Hepatocyte (in vitro differentiated cells): ENCODE results near the gene CDC7. TPM values are rescaled to one million over a fixed set of nuclear protein-coding genes. Genes with fewer than 3 reads are reported as not detected.
A peak's percentile ranks its signal among the peaks of the same experiment; 100 is the strongest.

Experiments
- DNase-seq: peaks from one replicate; pipeline ENCODE4 v3.0.0-alpha.2; 2016; ENCODE audit warnings: low spot score
- H2AFZ ChIP-seq: fragments of 200-600 bp; sonication (generic); 2 replicates; pipeline ENCODE4 v1.6.0; 2016; ENCODE audit warnings: antibody characterized with exemption, mild to moderate bottlenecking
- H3K27ac ChIP-seq: fragments of 200-600 bp; sonication (generic); 2 replicates; pipeline ENCODE4 v1.5.1; 2016; ENCODE audit warnings: mild to moderate bottlenecking
- H3K27me3 ChIP-seq: fragments of 200-600 bp; sonication (generic); 2 replicates; pipeline ENCODE4 v1.6.1; 2016
- H3K36me3 ChIP-seq: fragments of 200-600 bp; sonication (generic); replicated peaks from 2 replicates; pipeline ENCODE4 v1.5.1; 2016; ENCODE audit warnings: low read depth; ENCODE audit not compliant: insufficient read depth
- H3K4me1 ChIP-seq: fragments of 200-600 bp; sonication (generic); 2 replicates; pipeline ENCODE4 v1.5.1; 2016; ENCODE audit warnings: mild to moderate bottlenecking, moderate library complexity; ENCODE audit not compliant: insufficient read depth
- H3K4me2 ChIP-seq: fragments of 200-600 bp; sonication (generic); 2 replicates; pipeline ENCODE4 v1.6.0; 2016
- H3K4me3 ChIP-seq: fragments of 200-600 bp; sonication (generic); 2 replicates; pipeline ENCODE4 v1.5.1; 2016; ENCODE audit warnings: mild to moderate bottlenecking
- H3K79me2 ChIP-seq: fragments of 200-600 bp; sonication (generic); 2 replicates; pipeline ENCODE4 v1.6.0; 2017; ENCODE audit warnings: mild to moderate bottlenecking
- H3K9me2 ChIP-seq: fragments of 200-600 bp; sonication (generic); replicated peaks from 2 replicates; pipeline ENCODE4 v1.6.0; 2017; ENCODE audit warnings: mild to moderate bottlenecking; ENCODE audit not compliant: insufficient read depth
- H3K9me3 ChIP-seq: fragments of 200-600 bp; sonication (generic); 2 replicates; pipeline ENCODE4 v1.5.1; 2016; ENCODE audit warnings: low read depth, mild to moderate bottlenecking
- H4K20me1 ChIP-seq: fragments of 200-600 bp; sonication (generic); 2 replicates; pipeline ENCODE4 v1.6.0; 2016; ENCODE audit warnings: mild to moderate bottlenecking; ENCODE audit not compliant: insufficient read depth, poor library complexity, severe bottlenecking
- CTCF ChIP-seq: fragments of 200-600 bp; sonication (generic); IDR thresholded peaks from 2 replicates; pipeline ENCODE4 v1.5.1; 2016; ENCODE audit warnings: antibody characterized with exemption, mild to moderate bottlenecking; ENCODE audit not compliant: poor library complexity
- EZH2 ChIP-seq: fragments of 200-600 bp; sonication (generic); IDR thresholded peaks from 2 replicates; pipeline ENCODE4 v1.6.1; 2016; ENCODE audit warnings: antibody characterized with exemption, mild to moderate bottlenecking, borderline replicate concordance
- EZH2phosphoT487 ChIP-seq: fragments of 200-600 bp; sonication (generic); IDR thresholded peaks from one replicate; pipeline ENCODE4 v1.6.1; 2018; ENCODE audit warnings: antibody characterized with exemption, mild to moderate bottlenecking, low read depth, moderate library complexity; ENCODE audit not compliant: unreplicated experiment, severe bottlenecking
- WGBS: methylation state at CpG from one replicate; pipeline ENCODE4 v1.1.6; 2016; ENCODE audit warnings: low lambda C conversion rate; ENCODE audit errors: missing lambda C conversion rate; 5-methylcytosine and 5-hydroxymethylcytosine counted together
- polyA plus RNA-seq: library from polyadenylated mRNA; unstranded; fragments of >200 nt; fragmentation: Nextera tagmentation; extraction: Ambion mirVana; gene quantifications from 2 replicates; pipeline ENCODE4 v1.2.1, GENCODE V29; 2016
- total RNA-seq: library from RNA; depleted of rRNA; stranded (reverse); fragments of >200 nt; gene quantifications from 2 replicates; pipeline ENCODE4 v1.2.3, GENCODE V29; 2014

CDC7 gene
- total and polyA plus RNA-seq, 2 experiments from 2014 or later: 3.9 to 8.0 TPM

- peaks cover 44% of the 10 kb centered on the region for H3K79me2 ChIP-seq
- DNase-seq: no peak
- TF ChIP-seq EZH2phosphoT487 (no peak), CTCF (peak; percentile 27), EZH2 (no peak)
These were observed 6.7 kb downstream of the CDC7 start for GRCh38 chr1:91507328-91507727.

GRCh38 chr1:91510754-91511153, 10.1 kb downstream of the CDC7 start:
- no peaks in the 10 kb centered on the region for H3K36me3 ChIP-seq
- no peak overlapping the region for H2AFZ ChIP-seq
- H3K27ac ChIP-seq: no peak overlapping the region
- no peaks in the 10 kb centered on the region for H3K9me3 ChIP-seq
- 96% methylated on average over 1 of the region's 1 CpG for WGBS
- H3K27me3 ChIP-seq: no peaks in the 10 kb centered on the region
- TF ChIP-seq EZH2phosphoT487: no peak
- no peak for TF ChIP-seq CTCF
- TF ChIP-seq EZH2: no peak
- no peaks in the 10 kb centered on the region for H3K9me2 ChIP-seq
- no peak overlapping the region for H3K4me3 ChIP-seq
- no peak for DNase-seq
- peaks cover 14% of the 10 kb centered on the region for H3K79me2 ChIP-seq
- no peaks in the 10 kb centered on the region for H3K4me1 ChIP-seq
- H3K4me2 ChIP-seq: no peak overlapping the region
- H4K20me1 ChIP-seq: no peaks in the 10 kb centered on the region

More at GRCh38 chr1:91507328-91507727, 6.7 kb downstream of the CDC7 start:
- H3K4me1 ChIP-seq: peaks cover 4% of the 10 kb centered on the region
- no peaks in the 10 kb centered on the region for H3K36me3 ChIP-seq
- no peaks in the 10 kb centered on the region for H4K20me1 ChIP-seq
- no peak overlapping the region for H3K4me2 ChIP-seq
- H3K9me2 ChIP-seq: no peaks in the 10 kb centered on the region
- no peak overlapping the region for H3K4me3 ChIP-seq
- H3K27ac ChIP-seq: no peak overlapping the region
- WGBS: 93% methylated on average over 2 of the region's 2 CpGs
- H3K9me3 ChIP-seq: no peaks in the 10 kb centered on the region
- no peak overlapping the region for H2AFZ ChIP-seq
- H3K27me3 ChIP-seq: no peaks in the 10 kb centered on the region

GRCh38 chr1:91511386-91511785, 10.7 kb downstream of the CDC7 start:
- Histone ChIP-seq H3K36me3 (no peaks in the 10 kb centered on the region), H3K4me3 (no peak overlapping the region), H3K9me3 (no peaks in the 10 kb centered on the region), H3K4me2 (no peak overlapping the region), H3K27ac (no peak overlapping the region), H4K20me1 (no peaks in the 10 kb centered on the region), H3K4me1 (no peaks in the 10 kb centered on the region), H3K79me2 (peaks cover 9% of the 10 kb centered on the region), H3K9me2 (no peaks in the 10 kb centered on the region), H3K27me3 (no peaks in the 10 kb centered on the region), H2AFZ (no peak overlapping the region)
- 63% methylated on average over 3 of the region's 3 CpGs for WGBS
- DNase-seq: peak; percentile 54
- TF ChIP-seq EZH2phosphoT487: no peak
- TF ChIP-seq EZH2: no peak
- TF ChIP-seq CTCF: peak; percentile 72

- Histone ChIP-seq H3K36me3 (no peaks in the 10 kb centered on the region), H2AFZ (no peak overlapping the region), H3K9me2 (no peaks in the 10 kb centered on the region), H3K27ac (no peak overlapping the region), H3K4me3 (no peak overlapping the region), H3K27me3 (no peaks in the 10 kb centered on the region), H3K9me3 (no peaks in the 10 kb centered on the region), H3K4me2 (no peak overlapping the region), H3K79me2 (no peaks in the 10 kb centered on the region), H3K4me1 (no peaks in the 10 kb centered on the region), H4K20me1 (no peaks in the 10 kb centered on the region)
- no peak for DNase-seq
- WGBS: 74% methylated on average over 2 of the region's 2 CpGs
- no peak for TF ChIP-seq EZH2phosphoT487
- TF ChIP-seq CTCF: peak; percentile 62
These were observed 12.5 kb downstream of the CDC7 start for GRCh38 chr1:91513160-91513559.
